Measurements from ENCODE around the gene CHCHD1.

Gene CHCHD1

DNA sequence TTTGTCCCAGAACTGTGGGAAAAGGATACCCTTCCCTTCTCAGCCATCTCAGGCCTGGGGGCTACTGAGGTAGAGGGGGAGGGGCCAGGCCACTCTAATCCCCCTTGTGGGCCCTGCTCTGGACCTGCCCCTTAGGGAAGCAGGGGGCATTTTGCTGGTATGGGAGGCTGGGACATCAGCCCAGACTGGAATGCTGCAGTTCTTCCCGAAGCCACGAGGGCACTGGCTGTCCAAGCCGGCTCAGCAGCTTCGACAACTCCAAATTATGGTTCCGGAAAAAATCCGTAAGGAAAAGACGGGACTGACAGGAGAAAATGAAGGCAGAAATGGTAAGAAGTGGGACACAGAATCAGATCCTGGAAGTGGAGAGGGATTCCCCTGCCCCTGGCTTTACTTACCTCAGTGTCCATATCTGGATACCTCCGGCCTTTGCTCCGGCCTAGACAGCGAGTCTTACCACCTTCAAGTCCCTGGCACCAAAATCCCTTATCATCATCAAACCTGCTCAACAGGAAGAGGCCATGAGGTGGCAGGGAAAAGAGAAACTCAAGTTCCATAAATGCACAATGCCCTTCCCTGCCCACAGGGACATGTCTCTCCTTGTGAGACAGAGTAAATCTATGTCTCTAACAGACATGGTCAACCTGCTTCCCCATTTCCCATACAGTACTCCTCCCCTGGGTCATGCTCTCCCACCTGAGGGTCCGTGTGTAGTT, 20.6 kb downstream of the CHCHD1 start:
- Histone ChIP-seq H3K27ac (ENCODE audit: low read length) (no peak overlapping the region), H3K36me3 (ENCODE audit: control insufficient read depth in 2 of 2, insufficient read depth in 2 of 2, low read length in 2 of 2) (peaks cover 62 to 71% of the 10 kb centered on the region in 2 donors), H3K27me3 (ENCODE audit: control insufficient read depth in 1 of 2, insufficient read depth in 2 of 2, low read length in 2 of 2) (no peaks in the 10 kb centered on the region), H3K4me1 (ENCODE audit: control insufficient read depth, insufficient read depth, low read length) (peaks cover 3% of the 10 kb centered on the region), H3K4me3 (ENCODE audit: low read length in 2 of 2) (no peak overlapping the region), H3K9me3 (ENCODE audit: control insufficient read depth in 2 of 2, low read length in 2 of 2) (no peaks in the 10 kb centered on the region), H3K9ac (ENCODE audit: low read length in 2 of 2) (no peak overlapping the region)

DNA sequence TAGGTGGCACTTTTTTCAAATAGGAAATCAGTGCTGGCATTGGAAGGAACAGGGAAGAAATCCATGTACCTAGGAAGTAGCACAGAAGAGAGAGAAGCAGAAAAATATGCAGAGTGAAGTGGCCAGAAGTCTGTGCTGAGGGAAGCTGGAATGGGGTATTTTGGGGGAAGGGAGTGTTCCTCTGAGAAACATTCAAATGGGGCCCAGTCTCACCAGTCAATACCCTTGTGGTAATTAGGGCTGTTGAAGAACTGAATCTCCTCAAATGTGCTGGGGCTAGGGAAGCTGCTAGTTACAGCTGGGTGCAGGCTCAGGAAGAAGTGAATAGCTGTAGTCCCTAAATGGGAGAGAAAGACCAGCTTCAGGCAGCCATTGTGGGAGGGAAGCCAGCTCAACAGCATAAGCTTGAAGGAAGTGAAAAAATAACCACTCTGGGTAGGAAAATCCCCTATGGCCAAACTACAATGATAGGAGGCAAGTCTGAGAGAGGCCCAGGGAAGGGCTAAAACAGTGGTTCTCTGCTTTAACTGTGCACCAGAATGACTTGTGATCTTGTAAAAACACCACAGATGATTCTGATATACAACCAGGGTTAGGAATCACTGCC, 21.9 kb downstream of the CHCHD1 start:
- Histone ChIP-seq H3K9me3 (ENCODE audit: control insufficient read depth in 2 of 2, low read length in 2 of 2) (no peaks in the 10 kb centered on the region), H3K4me1 (ENCODE audit: control insufficient read depth, insufficient read depth, low read length) (peaks cover 3% of the 10 kb centered on the region), H3K4me3 (ENCODE audit: low read length in 2 of 2) (no peak overlapping the region), H3K27ac (ENCODE audit: low read length) (no peak overlapping the region), H3K9ac (ENCODE audit: low read length in 2 of 2) (no peak overlapping the region), H3K27me3 (ENCODE audit: control insufficient read depth in 1 of 2, insufficient read depth in 2 of 2, low read length in 2 of 2) (no peaks in the 10 kb centered on the region), H3K36me3 (ENCODE audit: control insufficient read depth in 2 of 2, insufficient read depth in 2 of 2, low read length in 2 of 2) (peaks cover 64 to 68% of the 10 kb centered on the region in 2 donors)

DNA sequence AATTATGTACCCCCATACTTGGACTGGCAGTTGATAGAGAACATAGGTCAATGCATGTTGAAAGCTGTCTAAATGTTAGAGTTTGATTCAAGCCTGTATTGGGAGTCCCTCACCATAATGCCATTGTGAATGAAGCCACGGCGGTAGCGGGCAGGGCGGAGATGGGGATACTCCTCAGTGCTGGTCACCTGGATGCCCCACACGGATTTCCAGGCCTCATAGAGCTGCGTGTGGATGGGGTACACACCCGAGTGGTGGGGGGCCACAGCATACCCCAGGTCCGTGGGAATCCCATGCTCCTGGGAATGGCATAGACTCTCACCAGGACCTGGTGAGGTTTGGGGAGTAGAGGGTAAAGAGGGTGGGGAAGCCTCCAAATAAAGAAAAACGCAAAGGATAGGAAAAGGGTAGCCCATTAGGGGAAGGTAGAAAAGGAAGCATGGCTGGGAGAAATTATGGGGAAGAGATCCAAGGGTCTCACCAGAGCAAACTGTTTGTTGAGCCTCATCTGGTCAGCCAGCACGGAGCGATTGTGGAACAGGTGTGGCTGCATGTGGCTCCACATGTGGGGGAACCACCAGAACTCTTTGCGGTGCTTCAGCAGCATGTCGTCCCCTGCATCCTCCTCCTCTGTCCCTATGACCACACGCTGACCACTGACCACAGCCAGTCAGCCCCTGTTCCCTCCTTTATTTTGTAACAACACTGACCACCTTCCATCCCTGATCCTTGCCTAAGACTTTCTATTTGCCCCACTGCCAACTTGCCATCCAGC, 24.5 kb downstream of the CHCHD1 start:
- Histone ChIP-seq H3K9ac (ENCODE audit: low read length in 2 of 2) (no peak overlapping the region), H3K27me3 (ENCODE audit: control insufficient read depth in 1 of 2, insufficient read depth in 2 of 2, low read length in 2 of 2) (no peaks in the 10 kb centered on the region), H3K36me3 (ENCODE audit: control insufficient read depth in 2 of 2, insufficient read depth in 2 of 2, low read length in 2 of 2) (peaks cover 53 to 55% of the 10 kb centered on the region in 2 donors), H3K4me3 (ENCODE audit: low read length in 2 of 2) (no peak overlapping the region), H3K27ac (ENCODE audit: low read length) (peak overlapping the region; percentile 11), H3K9me3 (ENCODE audit: control insufficient read depth in 2 of 2, low read length in 2 of 2) (no peaks in the 10 kb centered on the region), H3K4me1 (ENCODE audit: control insufficient read depth, insufficient read depth, low read length) (peaks cover 15% of the 10 kb centered on the region)

DNA sequence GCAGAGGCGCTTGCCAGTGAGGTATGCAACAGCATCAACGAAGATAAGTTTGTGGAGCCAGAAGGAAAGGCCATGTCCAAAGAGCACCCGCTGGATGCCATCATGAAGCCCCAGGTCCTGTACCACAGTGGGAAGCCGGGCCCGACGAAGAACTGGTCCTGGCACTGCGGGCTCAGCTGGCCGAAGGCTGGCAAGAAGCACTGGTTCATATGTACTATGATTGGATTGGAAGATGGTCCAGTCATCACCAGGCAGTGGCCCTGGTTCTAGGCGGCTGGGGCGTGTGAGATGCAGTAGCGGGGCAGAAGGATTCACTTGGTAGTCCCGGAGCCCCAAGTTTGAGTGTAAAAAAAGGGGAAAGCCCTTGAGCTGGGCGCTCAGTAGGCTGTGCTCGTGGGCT, 25.6 kb downstream of the CHCHD1 start:
- no peaks in the 10 kb centered on the region for H3K27me3 ChIP-seq (ENCODE audit: control insufficient read depth in 1 of 2, insufficient read depth in 2 of 2, low read length in 2 of 2)
- no peaks in the 10 kb centered on the region for H3K9me3 ChIP-seq (ENCODE audit: control insufficient read depth in 2 of 2, low read length in 2 of 2)
- no peak overlapping the region for H3K9ac ChIP-seq (ENCODE audit: low read length in 2 of 2)
- H3K4me3 ChIP-seq (ENCODE audit: low read length in 2 of 2) = no peak overlapping the region
- peaks cover 47% of the 10 kb centered on the region in 2 donors for H3K36me3 ChIP-seq (ENCODE audit: control insufficient read depth in 2 of 2, insufficient read depth in 2 of 2, low read length in 2 of 2)
- no peak overlapping the region for H3K27ac ChIP-seq (ENCODE audit: low read length)
- H3K4me1 ChIP-seq (ENCODE audit: control insufficient read depth, insufficient read depth, low read length) = peaks cover 15% of the 10 kb centered on the region

DNA sequence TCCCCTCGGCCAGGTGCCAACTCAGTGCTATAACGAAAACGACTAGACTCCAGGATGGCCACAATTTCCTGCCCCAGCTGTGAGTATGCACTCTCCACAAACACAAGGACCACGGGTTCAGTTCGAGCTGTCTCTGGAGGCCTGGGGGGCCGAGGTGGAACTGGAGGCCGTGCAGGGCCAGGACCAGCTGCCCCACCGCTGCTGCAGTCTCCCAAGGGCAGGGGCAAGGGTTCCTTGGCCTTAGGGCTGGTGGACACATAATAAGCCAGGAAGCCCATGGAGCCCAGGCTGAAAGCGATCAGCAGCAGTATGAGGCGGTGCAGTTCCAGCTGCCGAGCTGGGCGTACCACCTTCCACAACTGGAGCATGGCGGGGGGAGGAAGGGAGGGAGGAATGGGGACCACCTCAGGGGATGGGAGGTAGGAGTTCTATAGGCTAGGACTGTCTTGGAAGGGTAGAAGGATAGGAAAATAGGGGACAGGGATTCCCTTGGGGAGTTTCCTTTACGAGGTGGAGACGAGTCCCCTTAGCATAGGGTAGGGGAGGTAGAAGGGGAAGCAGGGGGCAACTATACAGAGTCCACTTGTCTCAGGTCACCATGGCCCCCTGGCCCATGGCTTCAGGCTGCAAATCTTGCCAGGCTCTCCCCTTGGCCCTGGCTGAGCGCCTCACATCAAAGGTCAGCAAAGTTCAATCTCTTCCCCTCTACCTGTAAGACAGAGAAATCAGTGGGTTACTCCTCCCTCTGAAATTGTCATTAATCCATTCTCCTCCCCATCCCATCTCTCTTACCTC, 26.4 kb downstream of the CHCHD1 start:
- peaks cover 45 to 46% of the 10 kb centered on the region in 2 donors for H3K36me3 ChIP-seq (ENCODE audit: control insufficient read depth in 2 of 2, insufficient read depth in 2 of 2, low read length in 2 of 2)
- H3K27ac ChIP-seq (ENCODE audit: low read length) = no peak overlapping the region
- H3K27me3 ChIP-seq (ENCODE audit: control insufficient read depth in 1 of 2, insufficient read depth in 2 of 2, low read length in 2 of 2) = no peaks in the 10 kb centered on the region
- H3K4me3 ChIP-seq (ENCODE audit: low read length in 2 of 2) = no peak overlapping the region
- peaks cover 15% of the 10 kb centered on the region for H3K4me1 ChIP-seq (ENCODE audit: control insufficient read depth, insufficient read depth, low read length)
- H3K9ac ChIP-seq (ENCODE audit: low read length in 2 of 2) = no peak overlapping the region
- no peaks in the 10 kb centered on the region for H3K9me3 ChIP-seq (ENCODE audit: control insufficient read depth in 2 of 2, low read length in 2 of 2)

DNA sequence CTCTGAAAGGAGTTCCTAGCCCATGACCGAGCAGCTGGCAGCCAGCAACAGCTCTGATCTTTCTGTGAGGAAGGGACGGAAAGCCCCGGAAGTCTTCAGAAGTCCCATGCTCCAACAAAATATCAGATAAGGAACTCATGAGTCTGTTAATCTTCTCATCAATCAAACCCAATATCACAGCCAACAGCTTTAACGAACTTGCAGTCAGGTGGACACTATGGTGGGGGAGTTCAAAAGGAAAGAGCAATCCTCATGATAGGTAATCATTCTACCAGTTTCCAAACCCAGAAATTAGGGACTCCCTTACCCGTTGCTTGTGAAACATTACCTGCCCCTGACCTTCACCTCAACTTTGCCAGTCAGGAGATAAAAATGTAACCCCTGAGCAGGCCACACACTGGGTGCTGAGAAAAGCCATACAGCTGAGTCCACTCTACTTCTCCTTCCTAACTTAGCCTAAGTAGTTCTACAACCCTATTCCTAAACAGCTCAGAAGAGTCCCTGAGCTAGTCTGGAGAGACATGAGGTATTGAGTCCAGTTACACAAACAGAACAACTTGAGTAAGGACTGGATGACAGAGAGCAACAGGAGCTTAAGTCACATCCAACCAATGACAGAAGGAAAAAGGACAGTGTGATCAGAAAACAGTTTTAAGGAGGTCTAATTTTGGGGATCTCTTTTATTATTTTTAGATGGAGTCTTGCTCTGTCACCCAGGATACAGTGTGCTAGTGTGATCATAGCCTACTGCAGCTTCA, 27.4 kb downstream of the CHCHD1 start:
- no peak overlapping the region for H3K4me3 ChIP-seq (ENCODE audit: low read length in 2 of 2)
- H3K9me3 ChIP-seq (ENCODE audit: control insufficient read depth in 2 of 2, low read length in 2 of 2) = no peaks in the 10 kb centered on the region
- peaks cover 43% of the 10 kb centered on the region in 2 donors for H3K36me3 ChIP-seq (ENCODE audit: control insufficient read depth in 2 of 2, insufficient read depth in 2 of 2, low read length in 2 of 2)
- H3K27me3 ChIP-seq (ENCODE audit: control insufficient read depth in 1 of 2, insufficient read depth in 2 of 2, low read length in 2 of 2) = no peaks in the 10 kb centered on the region
- H3K9ac ChIP-seq (ENCODE audit: low read length in 2 of 2) = no peak overlapping the region
- no peak overlapping the region for H3K27ac ChIP-seq (ENCODE audit: low read length)
- peaks cover 15% of the 10 kb centered on the region for H3K4me1 ChIP-seq (ENCODE audit: control insufficient read depth, insufficient read depth, low read length)

DNA sequence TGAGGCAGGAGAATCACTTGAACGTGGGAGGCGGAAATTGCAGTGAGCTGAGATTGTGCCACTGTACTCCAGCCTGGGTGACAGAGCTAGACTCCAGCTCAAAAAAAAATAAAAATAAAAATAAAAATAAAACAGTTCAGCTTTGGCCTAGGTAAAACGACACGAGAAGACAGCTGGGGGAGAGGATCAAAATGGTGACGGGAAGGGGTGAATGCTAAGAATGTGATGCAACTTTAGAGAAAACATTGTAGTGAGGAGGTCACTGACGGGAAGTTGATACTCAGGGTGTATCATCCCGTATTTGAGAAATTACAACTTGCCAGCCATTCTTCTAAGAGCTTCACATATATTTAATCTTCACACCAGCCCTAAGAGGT, 28.5 kb downstream of the CHCHD1 start:
- no peaks in the 10 kb centered on the region for H3K9me3 ChIP-seq (ENCODE audit: control insufficient read depth in 2 of 2, low read length in 2 of 2)
- no peaks in the 10 kb centered on the region for H3K27me3 ChIP-seq (ENCODE audit: control insufficient read depth in 1 of 2, insufficient read depth in 2 of 2, low read length in 2 of 2)
- peak overlapping the region; percentile 65 to 80 for H3K9ac ChIP-seq (ENCODE audit: low read length in 2 of 2)
- peaks cover 15% of the 10 kb centered on the region for H3K4me1 ChIP-seq (ENCODE audit: control insufficient read depth, insufficient read depth, low read length)
- peak overlapping the region; percentile 80 for H3K27ac ChIP-seq (ENCODE audit: low read length)
- H3K4me3 ChIP-seq (ENCODE audit: low read length in 2 of 2) = peak overlapping the region; percentile 34 to 80
- H3K36me3 ChIP-seq (ENCODE audit: control insufficient read depth in 2 of 2, insufficient read depth in 2 of 2, low read length in 2 of 2) = peaks cover 51 to 52% of the 10 kb centered on the region in 2 donors

DNA sequence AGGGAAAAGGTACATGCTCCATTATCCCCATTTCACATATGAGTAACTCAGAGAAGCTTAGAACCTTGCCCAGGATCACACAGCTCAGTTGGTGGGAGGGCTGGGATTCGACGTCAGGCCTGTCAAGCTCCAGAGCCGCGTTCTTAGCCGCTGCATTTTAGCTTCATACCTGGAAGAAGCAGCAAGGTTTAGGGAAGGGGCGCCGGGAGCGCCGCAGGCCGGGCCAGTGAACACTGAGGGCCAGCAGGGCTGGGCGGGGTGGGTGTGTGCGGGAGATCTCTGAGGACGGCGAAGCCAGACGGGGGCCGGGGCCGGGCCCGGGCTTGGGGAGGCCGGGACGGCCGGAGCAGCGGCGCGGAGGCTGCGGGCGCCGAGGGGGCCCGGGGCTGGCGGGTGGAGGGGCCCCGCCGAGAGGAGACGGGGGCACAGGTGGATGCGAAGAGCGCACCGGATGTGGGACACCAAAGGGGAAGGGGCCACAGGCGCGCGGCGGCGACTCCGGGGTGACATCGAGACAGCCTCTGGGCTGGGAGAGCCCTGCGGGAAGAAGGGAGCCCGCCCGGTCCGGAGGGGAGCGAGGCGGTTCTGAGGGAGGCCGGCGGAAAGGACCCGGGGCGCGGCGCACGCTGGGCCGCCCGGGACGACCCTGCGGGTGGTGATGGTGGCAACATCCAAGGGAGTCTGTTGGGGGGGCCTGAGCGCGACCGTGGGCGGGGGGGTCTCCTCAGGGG, 29.1 kb downstream of the CHCHD1 start:
- no peaks in the 10 kb centered on the region for H3K27me3 ChIP-seq (ENCODE audit: control insufficient read depth in 1 of 2, insufficient read depth in 2 of 2, low read length in 2 of 2)
- H3K4me1 ChIP-seq (ENCODE audit: control insufficient read depth, insufficient read depth, low read length) = peaks cover 15% of the 10 kb centered on the region
- peak overlapping the region; percentile 57 to 80 for H3K4me3 ChIP-seq (ENCODE audit: low read length in 2 of 2)
- H3K27ac ChIP-seq (ENCODE audit: low read length) = peak overlapping the region; percentile 80
- H3K9ac ChIP-seq (ENCODE audit: low read length in 2 of 2) = peak overlapping the region; percentile 65 to 80
- peaks cover 51% of the 10 kb centered on the region in 2 donors for H3K36me3 ChIP-seq (ENCODE audit: control insufficient read depth in 2 of 2, insufficient read depth in 2 of 2, low read length in 2 of 2)
- H3K9me3 ChIP-seq (ENCODE audit: control insufficient read depth in 2 of 2, low read length in 2 of 2) = no peaks in the 10 kb centered on the region

DNA sequence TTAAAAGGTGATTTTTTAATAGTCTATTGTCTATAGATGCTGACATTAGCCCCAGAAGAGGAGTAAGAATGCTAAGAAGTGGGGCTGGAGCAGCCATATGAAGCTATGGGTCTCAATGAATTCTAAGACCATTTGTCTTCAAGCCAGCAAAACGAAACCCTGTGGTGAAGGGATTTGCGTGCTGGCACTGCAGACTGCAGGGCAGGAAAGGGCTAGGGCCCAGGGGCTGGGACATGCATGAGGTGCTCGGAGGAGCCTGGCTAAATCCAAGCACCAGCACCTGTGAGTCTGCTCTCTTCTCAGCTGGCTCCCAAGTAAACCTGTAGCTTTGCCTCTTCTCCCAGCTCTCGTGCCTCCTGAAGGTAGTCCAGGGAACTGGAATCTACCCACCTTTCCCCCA, 30.8 kb downstream of the CHCHD1 start:
- H3K4me3 ChIP-seq (ENCODE audit: low read length in 2 of 2) = no peak overlapping the region
- peak overlapping the region; percentile 31 for H3K27ac ChIP-seq (ENCODE audit: low read length)
- H3K27me3 ChIP-seq (ENCODE audit: control insufficient read depth in 1 of 2, insufficient read depth in 2 of 2, low read length in 2 of 2) = no peaks in the 10 kb centered on the region
- H3K9ac ChIP-seq (ENCODE audit: low read length in 2 of 2) = no peak overlapping the region
- H3K36me3 ChIP-seq (ENCODE audit: control insufficient read depth in 2 of 2, insufficient read depth in 2 of 2, low read length in 2 of 2) = peaks cover 48 to 49% of the 10 kb centered on the region in 2 donors
- H3K4me1 ChIP-seq (ENCODE audit: control insufficient read depth, insufficient read depth, low read length) = peaks cover 19% of the 10 kb centered on the region
- H3K9me3 ChIP-seq (ENCODE audit: control insufficient read depth in 2 of 2, low read length in 2 of 2) = no peaks in the 10 kb centered on the region
